Activated CD4-positive, CD25-positive, alpha-beta regulatory T cell treated with anti-CD3 and anti-CD28 coated beads, Interleukin-2, amount 50 U/mL, for 24 hours (primary cell): Measurements from ENCODE around the gene KDM2A.

ENCODE experiments used
- ATAC-seq, 2 donors: fragments of 150-1000 bp; cut with Tn5 transposase; one replicate each; pipeline ENCODE4 v1.10.0; 2021; ENCODE audit warnings: mild to moderate bottlenecking in 1 of 2, moderate library complexity in 1 of 2

KDM2A gene

GRCh38 chr11:67274768-67275605, 155.9 kb downstream of the KDM2A start:
- ATAC-seq: no peak

GRCh38 chr11:67275606-67276409, 156.7 kb downstream of the KDM2A start:
- ATAC-seq: no peak

GRCh38 chr11:67276781-67277230, 157.7 kb downstream of the KDM2A start:
- ATAC-seq: peak; percentile 17 to 22

- peak; percentile 95 for ATAC-seq
These were observed 158.3 kb downstream of the KDM2A start for GRCh38 chr11:67277231-67277961.

GRCh38 chr11:67278135-67278938, 159.3 kb downstream of the KDM2A start:
- ATAC-seq: no peak

- ATAC-seq: no peak
These were observed 160.0 kb downstream of the KDM2A start for GRCh38 chr11:67278939-67279588.

GRCh38 chr11:67279589-67280340, 160.7 kb downstream of the KDM2A start:
- no peak for ATAC-seq

- no peak for ATAC-seq
These were observed 161.3 kb downstream of the KDM2A start for GRCh38 chr11:67280341-67280787.

- no peak for ATAC-seq
These were observed 161.9 kb downstream of the KDM2A start for GRCh38 chr11:67280788-67281551.

- no peak for ATAC-seq
These were observed 162.6 kb downstream of the KDM2A start for GRCh38 chr11:67281552-67282150.

GRCh38 chr11:67282155-67282875, 163.3 kb downstream of the KDM2A start:
- no peak for ATAC-seq

GRCh38 chr11:67282876-67283371, 163.9 kb downstream of the KDM2A start:
- ATAC-seq: no peak

GRCh38 chr11:67283481-67283963, 164.5 kb downstream of the KDM2A start:
- no peak for ATAC-seq

GRCh38 chr11:67284811-67285540, 165.9 kb downstream of the KDM2A start:
- no peak for ATAC-seq

GRCh38 chr11:67285541-67286498, 166.8 kb downstream of the KDM2A start:
- no peak for ATAC-seq

GRCh38 chr11:67286621-67287333, 167.7 kb downstream of the KDM2A start:
- no peak for ATAC-seq
